Left colon (tissue), 2 donors: ENCODE measurements around the gene CYP4F11. TPM values are rescaled to one million over a fixed set of nuclear protein-coding genes. Genes with fewer than 3 reads are reported as not detected.

Experiments used
- total RNA-seq, 2 donors: library from RNA; stranded (reverse); fragmentation: NEBNext Ultra II Directional; extraction: Animal tissue kit (Norgen Biotek cat#: 25700); gene quantifications; one replicate each; pipeline ENCODE4 v1.2.1, GENCODE V29; 2021
- donor health status: DM: no; HTN: no; CAD: no.
- donor health status: DM: yes; HTN: yes; CAD: no.

CYP4F11 gene
- total RNA-seq, 2 donors from 2014 or later = 12.0 to 14.3 TPM

Other genes with a start within 250 kb of the CYP4F11 start
- gene OR10H2, start 206.5 kb downstream of the CYP4F11 start, total RNA-seq = not detected
- not detected for gene OR10H3, start 196.5 kb downstream of the CYP4F11 start, total RNA-seq
- not detected for gene OR10H5, start 146.9 kb downstream of the CYP4F11 start, total RNA-seq
- under 1 TPM in 1 of 2 donors, not detected in 1; 0.09 TPM for gene OR10H1, start 118.9 kb downstream of the CYP4F11 start, total RNA-seq
- 10 to 100 TPM in 1 of 2 donors, 1 to 10 TPM in 1; 8.5 to 11.1 TPM for gene CYP4F2, start 36.5 kb downstream of the CYP4F11 start, total RNA-seq
- gene OR10H4, start 14.5 kb upstream of the CYP4F11 start, total RNA-seq = not detected
- gene TPM4, start 142.0 kb upstream of the CYP4F11 start, total RNA-seq = 100 to 1,000 TPM; 280 to 300 TPM
- gene RAB8A, start 177.4 kb upstream of the CYP4F11 start, total RNA-seq = 100 to 1,000 TPM; 143 to 172 TPM
- 10 to 100 TPM; 18.8 to 24.3 TPM for gene HSH2D, start 209.2 kb upstream of the CYP4F11 start, total RNA-seq
- gene CIB3, start 239.0 kb upstream of the CYP4F11 start, total RNA-seq = not detected